ENCODE results near the gene HOXB5. TPM values are rescaled to one million over a fixed set of nuclear protein-coding genes. Genes with fewer than 3 reads are reported as not detected.

Gene HOXB5
- total and polyA plus RNA-seq, 3 donors from 2014 or later, result 0.50 to 1.7 (median 0.71) TPM

GRCh38 chr17:48597778-48598631 is 4.4 kb upstream of the HOXB5 start:
- Histone ChIP-seq H3K4me3 (peak overlapping the region; percentile 37 to 38), H3K36me3 (ENCODE audit: low read depth, missing control alignments) (no peaks in the 10 kb centered on the region), H3K9me3 (no peaks in the 10 kb centered on the region), H3K27me3 (peaks cover 5% of the 10 kb centered on the region), H3K4me1 (peaks cover 4% of the 10 kb centered on the region), H3K27ac (no peak overlapping the region)
- 1% methylated on average over 27 to 68 of the region's 68 CpGs for WGBS, 2 donors
- intact Hi-C loops (cut with DNase I; ENCODE audit: low total_unique reads), result loop anchor here (10.0 kb wide), 1 partner anchor 103 kb away; no protein-coding TSS in a partner anchor
- no peak for DNase-seq
- TF ChIP-seq POLR2A (IDR thresholded peaks at IDR 0.05) (no peak), CTCF (IDR thresholded peaks at IDR 0.05) (no peak)

- H3K4me1 ChIP-seq, result peaks cover 4% of the 10 kb centered on the region
- DNase-seq, result no peak
- intact Hi-C loops (cut with DNase I; ENCODE audit: low total_unique reads), result loop anchor here (10.0 kb wide), 1 partner anchor 103 kb away; no protein-coding TSS in a partner anchor
- no peak overlapping the region for H3K27ac ChIP-seq
- 1 to 3% methylated on average over 14 of the region's 16 CpGs for WGBS, 2 donors
- peak overlapping the region; percentile 37 to 38 for H3K4me3 ChIP-seq
- H3K9me3 ChIP-seq, result no peaks in the 10 kb centered on the region
- H3K27me3 ChIP-seq, result no peaks in the 10 kb centered on the region
- TF ChIP-seq POLR2A (IDR thresholded peaks at IDR 0.05), result no peak
- no peak for TF ChIP-seq CTCF (IDR thresholded peaks at IDR 0.05)
- H3K36me3 ChIP-seq (ENCODE audit: low read depth, missing control alignments), result no peaks in the 10 kb centered on the region
Observed at GRCh38 chr17:48597528-48597777, 3.9 kb upstream of the HOXB5 start.

- no peaks in the 10 kb centered on the region for H3K27me3 ChIP-seq
- intact Hi-C loops (cut with DNase I; ENCODE audit: low total_unique reads), result loop anchor here (10.0 kb wide), 1 partner anchor 102 kb away; no protein-coding TSS in a partner anchor
- 12 to 16% methylated on average over 23 to 25 of the region's 26 CpGs for WGBS, 2 donors
- no peak overlapping the region for H3K27ac ChIP-seq
- no peaks in the 10 kb centered on the region for H3K9me3 ChIP-seq
- H3K4me3 ChIP-seq, result peak overlapping the region; percentile 37 to 38
- no peaks in the 10 kb centered on the region for H3K4me1 ChIP-seq
- DNase-seq, result no peak
- TF ChIP-seq CTCF (IDR thresholded peaks at IDR 0.05) (no peak), POLR2A (IDR thresholded peaks at IDR 0.05) (no peak)
- no peaks in the 10 kb centered on the region for H3K36me3 ChIP-seq (ENCODE audit: low read depth, missing control alignments)
Observed at GRCh38 chr17:48596735-48597527, 3.4 kb upstream of the HOXB5 start.

GRCh38 chr17:48596000-48596734 is 2.6 kb upstream of the HOXB5 start:
- TF ChIP-seq CTCF (IDR thresholded peaks at IDR 0.05) (no peak), POLR2A (IDR thresholded peaks at IDR 0.05) (no peak)
- no peaks in the 10 kb centered on the region for H3K4me1 ChIP-seq
- H3K27me3 ChIP-seq, result no peaks in the 10 kb centered on the region
- no peak for DNase-seq
- WGBS, 2 donors, result 9 to 15% methylated on average over 39 to 54 of the region's 54 CpGs
- no peaks in the 10 kb centered on the region for H3K36me3 ChIP-seq (ENCODE audit: low read depth, missing control alignments)
- peak overlapping the region in 1 of 2 donors; percentile 12 for H3K4me3 ChIP-seq
- no peak overlapping the region for H3K27ac ChIP-seq
- intact Hi-C loops (cut with DNase I; ENCODE audit: low total_unique reads), result loop anchor here (10.0 kb wide), 1 partner anchor 101 kb away; no protein-coding TSS in a partner anchor
- no peaks in the 10 kb centered on the region for H3K9me3 ChIP-seq

All from testis (tissue), 3 donors.